HCT116 (cell line): Measurements from ENCODE around the gene TRERF1.
A peak's percentile ranks its signal among the peaks of the same experiment; 100 is the strongest.

Source experiments
- CEBPB ChIP-seq: IDR thresholded peaks from 2 replicates; pipeline ENCODE4 v1.6.1; 2012; ENCODE audit warnings: low read depth
- CTCF ChIP-seq, 3 experiments: fragments of 200-600 bp in 1 of 3; sonication (generic) in 1 of 3; IDR thresholded peaks in 2 of 3; conservative IDR thresholded peaks in 1 of 3; 2 replicates each; pipeline ENCODE4 v1.5.1; 2012 to 2017; ENCODE audit warnings: low read depth in 2 of 3, low read length in 2 of 3, antibody characterized with exemption in 1 of 3, borderline replicate concordance in 1 of 3, control low read depth in 1 of 3, mild to moderate bottlenecking in 1 of 3, mixed read lengths in 1 of 3, mixed run types in 1 of 3, moderate library complexity in 1 of 3; ENCODE audit not compliant: insufficient read depth in 1 of 3
- EZH2phosphoT487 ChIP-seq: fragments of 200-600 bp; IDR thresholded peaks from 2 replicates; pipeline ENCODE4 v1.6.1; 2018; ENCODE audit warnings: antibody characterized with exemption, borderline replicate concordance
- MAX ChIP-seq: IDR thresholded peaks from 2 replicates; pipeline ENCODE4 v1.6.1; 2012
- POLR2A ChIP-seq: IDR thresholded peaks from 2 replicates; pipeline ENCODE4 v1.7.0; 2011; ENCODE audit warnings: borderline replicate concordance; ENCODE audit not compliant: insufficient read depth, insufficient read length; ENCODE audit errors: extremely low read depth
- POLR2AphosphoS5 ChIP-seq: IDR thresholded peaks from 2 replicates; pipeline ENCODE4 v1.6.1; 2011; ENCODE audit warnings: mild to moderate bottlenecking, low read depth, low read length, moderate library complexity
- RAD21 ChIP-seq: IDR thresholded peaks from 2 replicates; pipeline ENCODE4 v1.6.1; 2012; ENCODE audit warnings: low read depth, mild to moderate bottlenecking
- ZBTB33 ChIP-seq: IDR thresholded peaks from 2 replicates; pipeline ENCODE4 v1.6.1; 2011; ENCODE audit warnings: mild to moderate bottlenecking, low read length, moderate library complexity; ENCODE audit not compliant: insufficient replicate concordance; ENCODE audit errors: extremely low read depth

GRCh38 chr6:42337985-42338743, 113.6 kb downstream of the TRERF1 start:
- TF ChIP-seq CEBPB: no peak
- 0 out of 2 replicates have a peak, but pooled peaks have one; percentile 5 for TF ChIP-seq RAD21
- no peak for TF ChIP-seq CTCF (IDR thresholded peaks at IDR 0.05 in 2 of 3, conservative IDR thresholded peaks at IDR 0.05 in 1 of 3; ENCODE audit: borderline replicate concordance in 1 of 3, insufficient read depth in 1 of 3, low read depth in 2 of 3, low read length in 2 of 3)
- no peak for TF ChIP-seq ZBTB33
- no peak for TF ChIP-seq POLR2AphosphoS5
- TF ChIP-seq EZH2phosphoT487: no peak
- TF ChIP-seq MAX: no peak
- no peak for TF ChIP-seq POLR2A
